HG03469 (cell line): ENCODE results near the gene CMSS1.

Experiments
- ATAC-seq: cut with Tn5 transposase; IDR thresholded peaks from one replicate; pipeline ENCODE4 v1.9.1; 2021; ENCODE audit warnings: mild to moderate bottlenecking, moderate library complexity, moderate number of reproducible peaks; ENCODE audit not compliant: unreplicated experiment

The CMSS1 gene

GRCh38 chr3:100098784-100099070 lies 281.1 kb downstream of the CMSS1 start:
- no peak for ATAC-seq

GRCh38 chr3:100099621-100100020 lies 282.0 kb downstream of the CMSS1 start:
- ATAC-seq = no peak

GRCh38 chr3:100100425-100100824 lies 282.8 kb downstream of the CMSS1 start:
- no peak for ATAC-seq

- no peak for ATAC-seq
Observed at GRCh38 chr3:100102757-100103156, 285.1 kb downstream of the CMSS1 start.

GRCh38 chr3:100103558-100104441 lies 286.1 kb downstream of the CMSS1 start:
- peak; percentile 65 for ATAC-seq

GRCh38 chr3:100104442-100104798 lies 286.8 kb downstream of the CMSS1 start:
- ATAC-seq = peak; percentile 9

- no peak for ATAC-seq
Observed at GRCh38 chr3:100104817-100105413, 287.3 kb downstream of the CMSS1 start.

- ATAC-seq = peak; percentile 28
Observed at GRCh38 chr3:100105501-100105900, 287.8 kb downstream of the CMSS1 start.

- no peak for ATAC-seq
Observed at GRCh38 chr3:100106094-100106493, 288.4 kb downstream of the CMSS1 start.

- no peak for ATAC-seq
Observed at GRCh38 chr3:100106531-100107141, 289.0 kb downstream of the CMSS1 start.

GRCh38 chr3:100107221-100107814 lies 289.7 kb downstream of the CMSS1 start:
- ATAC-seq = no peak

GRCh38 chr3:100108464-100109079 lies 290.9 kb downstream of the CMSS1 start:
- no peak for ATAC-seq

GRCh38 chr3:100110162-100110561 lies 292.5 kb downstream of the CMSS1 start:
- no peak for ATAC-seq

- ATAC-seq = no peak
Observed at GRCh38 chr3:100111728-100112127, 294.1 kb downstream of the CMSS1 start.

GRCh38 chr3:100113723-100114412 lies 296.2 kb downstream of the CMSS1 start:
- ATAC-seq = no peak

- no peak for ATAC-seq
Observed at GRCh38 chr3:100114413-100115030, 296.9 kb downstream of the CMSS1 start, which contains the start of gene FILIP1L. TSS of gene FILIP1L (minus strand) at chr3:100114501.

GRCh38 chr3:100117093-100117492 lies 299.4 kb downstream of the CMSS1 start:
- no peak for ATAC-seq

- no peak for ATAC-seq
Observed at GRCh38 chr3:100120012-100120411, 302.4 kb downstream of the CMSS1 start.

- ATAC-seq = no peak
Observed at GRCh38 chr3:100120693-100121092, 303.0 kb downstream of the CMSS1 start.

GRCh38 chr3:100122321-100122720 lies 304.7 kb downstream of the CMSS1 start:
- ATAC-seq = no peak
